GM12892 (cell line): ENCODE data around the gene CCDC85A.
A peak's percentile ranks its signal among the peaks of the same experiment; 100 is the strongest.

Source experiments
- DNase-seq: peaks from one replicate; pipeline ENCODE4 v3.0.0; 2011; ENCODE audit not compliant: insufficient read length
- FAIRE-seq: peaks from 2 replicates; lab custom pipeline; 2011; peaks lifted over from hg19 to GRCh38; lab: Jason Lieb, UNC
- POLR2A ChIP-seq: IDR thresholded peaks from 2 replicates; pipeline ENCODE4 v1.6.1; 2011; ENCODE audit warnings: low read depth, low read length, control low read depth
- POLR2AphosphoS5 ChIP-seq: IDR thresholded peaks from 2 replicates; pipeline ENCODE4 v1.6.1; 2011; ENCODE audit warnings: low read depth, low read length, control low read depth
- TAF1 ChIP-seq: IDR thresholded peaks from 2 replicates; pipeline ENCODE4 v1.6.1; 2011; ENCODE audit warnings: low read depth, mild to moderate bottlenecking, control low read depth, low read length, borderline replicate concordance

CCDC85A gene

DNA sequence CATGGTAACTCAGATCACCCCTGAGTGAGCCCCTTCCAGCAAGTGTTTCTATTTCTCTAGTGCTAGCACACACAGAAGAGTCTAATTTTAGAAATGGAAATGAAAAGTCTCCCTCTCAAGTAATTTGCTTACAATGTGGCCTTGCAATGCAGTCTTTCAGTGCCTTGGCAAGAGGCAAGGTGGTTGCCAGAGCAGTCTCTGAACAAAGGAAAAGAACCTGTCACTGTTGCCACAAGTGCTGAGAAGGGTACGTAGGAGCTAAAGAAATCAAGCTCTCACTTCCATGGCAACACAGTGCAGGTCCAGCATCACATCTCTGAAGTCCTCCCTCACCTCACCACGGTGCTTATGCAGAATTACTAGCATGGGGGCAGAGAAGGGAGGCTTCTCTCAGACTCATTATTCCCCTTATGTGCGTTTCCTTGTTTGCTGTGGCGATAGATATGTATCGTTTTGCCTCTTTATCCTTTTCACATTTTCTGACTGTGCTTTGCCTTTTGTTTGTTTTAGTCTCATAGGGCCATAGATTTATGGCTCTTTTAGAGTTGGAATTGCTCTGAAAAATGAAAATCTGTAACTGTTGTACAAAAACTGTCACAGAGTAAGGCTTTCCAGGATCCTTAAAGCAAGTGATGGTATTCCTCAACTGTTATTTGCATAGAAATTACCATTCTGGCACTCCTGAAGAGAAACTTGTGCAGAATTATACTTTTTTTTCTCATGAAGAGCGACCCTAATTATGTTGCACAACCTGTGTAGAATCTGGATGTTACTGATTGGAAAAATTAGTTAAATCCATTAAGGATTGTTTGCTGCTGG, 164.8 kb downstream of the CCDC85A start:
- FAIRE-seq, result no peak
- TF ChIP-seq POLR2A (no peak), POLR2AphosphoS5 (no peak), TAF1 (no peak)
- no peak for DNase-seq

DNA sequence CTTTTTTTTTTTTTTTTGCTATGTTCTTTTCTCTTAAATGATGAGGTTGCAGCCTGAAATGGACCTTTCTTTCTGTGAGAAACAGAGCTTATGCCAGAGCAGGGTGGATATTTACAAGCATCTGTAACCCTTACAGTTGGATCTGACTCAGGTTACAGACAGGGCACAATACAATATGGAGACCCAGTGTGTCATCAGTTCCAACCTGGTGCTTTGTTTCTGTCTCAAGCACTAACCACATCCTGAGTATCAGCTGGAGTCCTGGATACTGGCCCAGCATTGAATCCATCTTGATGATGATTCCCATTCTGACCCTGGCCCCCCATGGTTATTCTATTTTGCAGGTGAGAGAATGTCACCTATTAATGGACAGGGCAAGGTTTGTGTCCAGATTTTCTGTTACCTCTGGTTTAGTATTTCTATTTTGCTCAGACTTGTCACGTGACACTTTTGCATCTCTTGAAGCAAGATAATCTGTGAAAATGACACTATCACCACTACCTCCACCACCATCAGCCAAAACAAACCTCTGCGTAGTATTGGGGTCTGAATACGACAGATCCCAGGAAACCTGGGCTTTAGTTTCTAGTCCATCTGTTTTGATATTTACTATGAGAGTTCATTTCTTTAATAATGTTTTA, 174.0 kb downstream of the CCDC85A start:
- DNase-seq, result no peak
- no peak for FAIRE-seq
- TF ChIP-seq POLR2AphosphoS5 (no peak), TAF1 (no peak), POLR2A (no peak)

DNA sequence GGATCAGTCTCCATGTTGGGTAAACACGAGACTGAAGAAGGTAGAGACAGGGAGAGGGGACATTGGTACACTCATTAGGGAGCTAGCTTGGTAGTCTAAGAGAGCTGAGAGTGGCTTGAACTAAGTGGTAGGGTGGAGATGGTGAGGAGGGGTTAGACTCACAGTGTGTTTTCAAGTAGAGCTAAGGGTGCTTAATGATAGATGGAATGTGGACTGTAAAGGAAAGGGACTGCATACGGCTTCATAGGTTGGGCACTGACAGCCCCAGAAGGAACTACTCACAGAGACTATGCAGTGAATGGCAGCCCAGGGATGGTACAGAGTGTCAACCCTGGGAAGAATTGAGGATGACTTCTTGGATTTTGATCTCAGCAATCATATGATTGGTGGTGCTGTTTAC, 178.1 kb downstream of the CCDC85A start:
- no peak for TF ChIP-seq TAF1
- TF ChIP-seq POLR2A, result no peak
- TF ChIP-seq POLR2AphosphoS5, result no peak
- no peak for FAIRE-seq

DNA sequence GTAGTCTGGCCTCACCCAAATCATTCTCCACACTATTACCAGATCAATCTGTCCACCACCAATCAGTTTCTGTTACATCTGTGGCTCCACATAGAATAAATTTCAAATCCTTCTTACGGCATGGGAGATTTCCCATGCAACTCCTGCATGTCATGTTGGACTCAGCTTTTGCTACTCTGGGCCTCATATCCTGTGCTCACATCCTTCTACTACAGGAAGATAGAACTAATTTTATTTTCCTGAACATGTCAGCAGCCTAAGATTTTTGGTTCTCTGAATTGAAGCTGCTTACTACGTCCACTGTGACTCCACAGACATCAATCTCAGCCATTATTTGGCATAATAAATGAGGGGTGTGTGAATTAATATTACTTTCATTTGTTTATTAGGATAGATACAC, 181.1 kb downstream of the CCDC85A start:
- no peak for DNase-seq
- no peak for FAIRE-seq
- no peak for TF ChIP-seq POLR2A
- TF ChIP-seq TAF1, result no peak
- TF ChIP-seq POLR2AphosphoS5, result no peak

More for the DNA sequence above, 178.1 kb downstream of the CCDC85A start:
- DNase-seq, result no peak

DNA sequence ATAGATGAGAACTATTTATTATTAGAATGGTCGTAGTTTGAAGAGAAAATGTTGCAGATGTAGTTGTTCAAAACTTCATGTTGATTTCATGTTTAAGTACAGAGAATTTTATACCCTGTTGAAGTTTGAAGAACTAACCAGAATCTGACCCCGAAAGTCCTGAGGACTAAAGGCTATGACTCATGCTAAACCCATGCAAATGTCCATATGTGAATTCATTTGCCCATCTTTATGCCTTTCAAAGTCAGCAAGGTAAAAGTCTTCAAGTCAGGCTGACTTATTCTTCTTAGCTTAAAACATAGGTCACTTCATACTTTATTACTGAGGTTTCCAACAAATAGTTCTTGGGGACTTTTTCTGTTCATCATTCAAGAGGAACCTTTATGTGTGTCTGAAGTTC, 185.5 kb downstream of the CCDC85A start:
- FAIRE-seq (peak; percentile 72), DNase-seq (no peak)
- TF ChIP-seq TAF1, result no peak

DNA sequence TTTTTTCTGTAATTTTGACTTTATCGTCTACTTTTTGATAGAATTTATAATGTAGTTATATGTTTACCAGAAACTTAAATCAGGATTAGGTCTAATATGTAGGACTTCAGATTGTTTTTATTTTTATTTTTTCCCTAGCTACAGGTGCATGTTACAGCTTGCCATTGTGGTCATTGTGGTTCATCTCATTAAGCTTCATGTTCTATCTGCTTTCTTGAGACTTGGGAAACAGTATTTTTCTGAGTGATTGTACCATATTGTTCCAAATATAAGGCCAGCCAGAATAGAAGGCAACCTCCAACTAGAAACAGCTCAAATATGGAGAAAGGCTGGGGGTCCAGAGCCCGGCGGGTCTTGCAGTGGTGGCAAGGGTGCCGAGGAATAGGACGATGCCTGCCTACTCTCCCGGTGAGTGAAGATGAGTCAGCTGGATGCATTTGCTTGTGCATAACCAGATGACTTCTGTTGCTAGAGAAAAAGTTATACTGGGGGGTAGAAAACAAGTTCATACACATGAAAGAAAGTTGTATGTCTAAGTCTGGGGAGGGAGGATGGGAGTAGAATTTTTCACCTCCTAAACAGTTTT, 188.4 kb downstream of the CCDC85A start:
- FAIRE-seq (peak; percentile 21), DNase-seq (no peak)
- TF ChIP-seq POLR2A (no peak), POLR2AphosphoS5 (no peak), TAF1 (no peak)

DNA sequence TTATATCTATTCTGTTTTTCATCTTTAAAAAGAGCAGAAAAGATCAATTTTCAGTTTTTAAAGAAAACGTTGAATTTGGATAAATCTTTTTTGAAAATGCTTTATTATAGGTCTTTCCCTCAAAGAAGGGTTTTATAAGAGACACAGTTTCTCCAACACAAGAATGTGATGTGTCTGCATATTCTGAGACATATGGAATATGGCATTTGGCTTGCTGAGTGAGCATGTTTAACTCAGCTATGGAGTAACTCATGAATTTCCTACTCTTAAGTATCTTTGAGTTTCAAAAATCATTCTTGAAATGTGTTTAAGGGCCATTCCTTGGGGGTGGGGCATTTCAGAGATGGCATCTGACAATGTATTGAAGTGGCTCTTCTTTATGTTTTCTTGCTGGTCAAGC, 191.5 kb downstream of the CCDC85A start:
- FAIRE-seq (peak; percentile 80), DNase-seq (no peak)
- no peak for TF ChIP-seq POLR2A
- TF ChIP-seq TAF1, result no peak
- TF ChIP-seq POLR2AphosphoS5, result no peak

DNA sequence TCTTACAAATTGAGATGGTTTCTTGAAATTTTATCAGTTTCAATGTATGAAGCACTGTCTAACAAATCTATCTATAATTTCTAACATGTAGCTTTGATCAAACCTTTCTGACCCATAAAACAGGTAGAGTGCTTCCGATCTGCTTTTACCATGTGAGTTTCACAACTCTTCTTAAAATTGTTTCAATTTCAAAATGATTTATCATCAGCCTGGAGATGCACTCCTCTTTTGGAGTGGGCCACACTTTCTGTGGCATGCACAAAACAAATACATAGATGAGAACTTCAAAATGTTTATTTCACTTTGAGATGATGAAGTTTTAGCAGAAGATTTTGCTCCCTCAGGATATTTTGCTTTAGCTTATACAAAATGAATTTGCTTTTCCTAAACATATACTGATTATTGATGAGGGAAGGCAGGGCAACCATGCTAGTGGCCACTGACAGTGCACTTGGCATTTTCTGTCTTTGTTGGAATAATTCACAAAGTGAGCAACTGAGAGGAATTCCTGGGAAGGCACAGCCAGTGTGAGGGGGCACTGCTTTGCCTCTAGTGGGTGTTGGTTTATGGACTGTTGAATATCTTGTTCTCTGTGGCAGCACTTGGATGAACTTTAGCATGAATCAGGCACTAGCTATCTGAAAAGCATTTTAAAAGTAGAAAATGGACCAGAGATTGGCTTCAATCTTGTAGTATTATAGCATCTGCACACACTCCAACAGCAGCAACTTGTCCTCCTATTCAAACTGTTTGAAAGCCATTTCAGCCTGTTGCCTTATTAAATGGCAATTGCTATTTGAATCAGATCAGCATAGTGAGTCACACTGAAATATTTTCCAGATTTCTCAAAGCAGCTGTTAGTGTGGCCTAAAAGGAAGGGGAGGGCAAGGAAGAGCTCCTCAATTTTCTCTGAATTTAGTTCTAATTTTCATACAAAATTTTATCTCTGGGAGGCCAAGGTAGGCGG, 193.2 kb downstream of the CCDC85A start:
- no peak for FAIRE-seq

DNA sequence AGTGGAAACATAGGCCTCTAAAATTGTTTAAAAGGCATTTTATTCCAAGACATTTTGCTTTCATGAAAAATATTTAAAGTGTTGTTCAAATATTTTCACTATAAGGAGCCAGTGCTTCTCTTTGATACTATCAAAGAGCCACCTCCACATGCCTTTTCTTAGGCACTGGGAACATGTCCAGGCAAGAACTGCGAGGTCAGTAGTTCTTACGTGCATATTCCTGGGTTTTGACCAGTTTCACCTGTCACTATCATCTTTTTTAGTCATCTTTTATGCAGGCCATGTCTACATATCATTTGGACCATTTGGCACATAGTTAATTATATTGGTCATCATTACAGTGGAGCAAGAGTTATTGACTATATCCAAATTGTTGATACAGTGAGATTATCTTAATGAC, 195.3 kb downstream of the CCDC85A start:
- TF ChIP-seq TAF1 (no peak), POLR2AphosphoS5 (no peak), POLR2A (no peak)
- no peak for FAIRE-seq
- no peak for DNase-seq

More for the DNA sequence above, 193.2 kb downstream of the CCDC85A start:
- TF ChIP-seq POLR2A, result no peak
- no peak for TF ChIP-seq POLR2AphosphoS5
- no peak for TF ChIP-seq TAF1
- no peak for DNase-seq

DNA sequence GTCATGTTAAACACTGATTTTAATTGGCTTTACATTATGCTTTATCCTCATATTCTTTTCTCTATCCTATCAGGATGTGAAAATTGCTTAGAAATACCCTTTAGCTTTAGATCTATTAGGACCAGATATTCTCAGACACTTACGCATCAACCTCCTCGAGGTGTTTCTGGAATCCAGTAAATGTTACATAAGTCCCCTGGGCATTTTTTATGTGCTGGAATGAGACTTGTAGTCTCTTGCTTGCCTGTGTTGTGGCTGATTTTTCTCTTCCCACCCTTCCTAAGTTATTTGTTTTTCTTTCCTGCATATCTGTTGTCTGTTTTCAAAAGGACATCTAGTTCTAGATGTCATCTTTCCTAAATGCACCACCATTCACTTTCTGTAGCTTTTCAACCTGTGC, 197.1 kb downstream of the CCDC85A start:
- no peak for FAIRE-seq
- TF ChIP-seq POLR2A (no peak), TAF1 (no peak), POLR2AphosphoS5 (no peak)
- DNase-seq, result no peak

DNA sequence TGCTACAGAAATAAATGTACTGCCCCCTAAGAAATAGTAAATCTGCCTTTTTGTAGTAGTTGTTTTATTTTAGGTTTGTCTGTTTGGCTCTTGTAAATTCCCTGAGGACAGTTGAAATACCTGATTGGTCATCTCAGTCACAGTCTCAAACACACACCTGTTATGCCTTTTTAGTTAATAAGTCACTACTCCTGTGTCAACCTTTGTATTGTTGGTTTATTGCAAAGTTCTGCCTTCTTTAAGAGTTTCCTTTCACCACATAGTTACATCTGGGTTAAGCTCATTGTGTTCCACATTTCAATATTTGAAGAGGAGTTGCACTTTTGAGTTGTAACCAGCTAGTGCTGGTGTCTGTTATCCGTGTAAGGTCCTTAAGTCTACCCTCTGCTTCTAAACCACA, 198.7 kb downstream of the CCDC85A start:
- TF ChIP-seq TAF1, result no peak
- TF ChIP-seq POLR2AphosphoS5, result no peak
- no peak for TF ChIP-seq POLR2A
- DNase-seq (no peak), FAIRE-seq (no peak)
